Erythroblast (primary cell): ENCODE measurements around the gene CCL2.

Experiments used
- GATA1 ChIP-seq: IDR thresholded peaks from 2 replicates; pipeline ENCODE4 v1.6.1; 2011; ENCODE audit warnings: low read depth, mild to moderate bottlenecking, control low read depth, low read length, moderate library complexity
- POLR2A ChIP-seq: IDR thresholded peaks from 2 replicates; pipeline ENCODE4 v1.6.1; 2011; ENCODE audit warnings: mild to moderate bottlenecking, low read length

DNA sequence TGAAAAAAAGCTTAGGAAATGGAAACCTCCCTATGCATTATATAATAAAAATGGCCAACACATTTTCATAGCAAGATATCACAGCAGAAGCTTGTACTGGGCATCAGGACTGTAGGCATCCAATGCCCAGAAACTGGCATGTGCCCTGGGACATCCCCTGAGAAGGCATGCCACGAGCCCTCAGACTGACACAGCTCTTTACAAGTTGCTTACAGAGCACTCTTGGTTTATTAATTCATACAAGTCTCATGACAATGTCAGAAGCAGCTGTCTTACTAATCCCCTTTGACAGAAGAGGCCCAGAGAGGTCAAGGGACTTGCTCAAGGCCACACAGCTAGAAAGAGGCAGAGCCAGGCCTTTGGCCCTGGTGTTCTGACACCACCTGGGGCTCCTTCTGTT, 5.6 kb upstream of the CCL2 start:
- TF ChIP-seq POLR2A (no peak), GATA1 (no peak)
